PC-9 (cell line): ENCODE data around the gene OR5M3. TPM values are rescaled to one million over a fixed set of nuclear protein-coding genes. Genes with fewer than 3 reads are reported as not detected.

Experiments
- BruUV-seq: library from RNA; stranded (reverse); fragments of 400-500 nt; replicated peaks from 2 replicates; lab custom pipeline; 2021; lab: Mats Ljungman, UMichigan
- CTCF ChIA-PET: fragments of 300-600 bp; sonication (Branson Sonifier 250); formaldehyde crosslinking; loops from one replicate; lab custom pipeline; 2022; ENCODE audit warnings: antibody characterized with exemption; lab: Charles Lee
- POLR2A ChIA-PET: fragments of 300-600 bp; sonication (Branson Sonifier 250); formaldehyde crosslinking; loops from one replicate; lab custom pipeline; 2022; ENCODE audit warnings: antibody characterized with exemption; ENCODE audit not compliant: unreplicated experiment; lab: Charles Lee
- DNase-seq, 2 experiments: peaks; one replicate each; pipeline versions ENCODE4 v3.0.0 to v3.0.0-alpha.2; 2015 to 2022; ENCODE audit warnings: mixed read lengths in 1 of 2
- H2AFZ ChIP-seq: fragments of 200-600 bp; sonication (generic); 2 replicates; pipeline ENCODE4 v1.8.1; 2017; ENCODE audit warnings: antibody characterized with exemption
- H3F3A ChIP-seq: fragments of 200-600 bp; sonication (generic); 2 replicates; pipeline ENCODE4 v1.8.1; 2017; ENCODE audit warnings: antibody characterized with exemption, mild to moderate bottlenecking, low read depth; ENCODE audit not compliant: insufficient read depth
- H3K27ac ChIP-seq: fragments of 200-600 bp; sonication (generic); 2 replicates; pipeline ENCODE4 v1.6.1; 2016; ENCODE audit warnings: mixed run types
- H3K27me3 ChIP-seq: fragments of 200-600 bp; sonication (generic); 2 replicates; pipeline ENCODE4 v1.6.1; 2016; ENCODE audit warnings: low read depth, mixed run types; ENCODE audit not compliant: insufficient read depth
- H3K36me3 ChIP-seq: fragments of 200-600 bp; sonication (generic); 2 replicates; pipeline ENCODE4 v1.6.1; 2016; ENCODE audit warnings: low read depth, mixed run types
- H3K4me1 ChIP-seq: fragments of 200-600 bp; sonication (generic); replicated peaks from 2 replicates; pipeline ENCODE4 v1.6.1; 2016; ENCODE audit warnings: mixed run types; ENCODE audit not compliant: insufficient read depth
- H3K4me2 ChIP-seq: fragments of 200-600 bp; sonication (generic); 2 replicates; pipeline ENCODE4 v1.6.1; 2017; ENCODE audit warnings: mixed run types
- H3K4me3 ChIP-seq: fragments of 200-600 bp; sonication (generic); 2 replicates; pipeline ENCODE4 v1.6.1; 2016; ENCODE audit warnings: mixed run types
- H3K79me2 ChIP-seq: fragments of 200-600 bp; sonication (generic); 2 replicates; pipeline ENCODE4 v1.6.1; 2017; ENCODE audit warnings: low read depth, mixed run types
- H3K9me2 ChIP-seq: fragments of 200-600 bp; sonication (generic); 2 replicates; pipeline ENCODE4 v1.8.1; 2017; ENCODE audit warnings: mild to moderate bottlenecking; ENCODE audit not compliant: insufficient read depth
- H3K9me3 ChIP-seq: fragments of 200-600 bp; sonication (generic); 2 replicates; pipeline ENCODE4 v1.8.1; 2016; ENCODE audit warnings: low read depth; ENCODE audit not compliant: insufficient read depth
- H4K20me1 ChIP-seq: fragments of 200-600 bp; sonication (generic); 2 replicates; pipeline ENCODE4 v1.8.1; 2017; ENCODE audit not compliant: insufficient read depth
- EZH2 ChIP-seq: fragments of 200-600 bp; sonication (generic); IDR thresholded peaks from 2 replicates; pipeline ENCODE4 v1.8.0; 2017; ENCODE audit warnings: antibody characterized with exemption, low read depth
- intact Hi-C: fragments of 100-400 bp; cut with micrococcal nuclease; formaldehyde crosslinking; loops from one replicate; pipeline ENCODE4 v1.10.0; 2022; ENCODE audit not compliant: unreplicated experiment
- total RNA-seq: library from RNA; stranded (reverse); gene quantifications from 2 replicates; pipeline ENCODE4 v1.2.3, GENCODE V29; 2021
- TF ChIP-seq, protein P1 (sequence below): fragments of 200-600 bp; sonication (generic); conservative IDR thresholded peaks from 2 replicates; pipeline ENCODE4 v1.6.1; 2017; ENCODE audit warnings: mixed run types, antibody characterized with exemption, mild to moderate bottlenecking, moderate library complexity

Gene OR5M3
- total RNA-seq, 1 experiment from 2014 or later: not detected

- Histone ChIP-seq H3F3A (no peaks in the 10 kb centered on the region), H3K9me2 (no peaks in the 10 kb centered on the region), H3K4me3 (no peak overlapping the region), H3K36me3 (no peaks in the 10 kb centered on the region), H4K20me1 (no peaks in the 10 kb centered on the region; the same call in 1 of the 2 replicates), H3K9me3 (no peaks in the 10 kb centered on the region), H2AFZ (no peak overlapping the region), H3K4me2 (no peak overlapping the region), H3K79me2 (no peaks in the 10 kb centered on the region), H3K27me3 (no peaks in the 10 kb centered on the region), H3K4me1 (no peaks in the 10 kb centered on the region), H3K27ac (no peak overlapping the region)
- BruUV-seq: no TSS peak
- ChIA-PET POLR2A (no interaction called here), CTCF (no interaction called here)
- DNase-seq: no peak
- no peak for TF ChIP-seq EZH2
- intact Hi-C loops: no loop called here
These were observed 36.3 kb upstream of the OR5M3 start for GRCh38 chr11:56509439-56509838.

GRCh38 chr11:56497010-56497409 is 23.9 kb upstream of the OR5M3 start:
- CTCF ChIA-PET: no interaction called here
- no peaks in the 10 kb centered on the region for H3F3A ChIP-seq
- TF ChIP-seq, protein P1, sequence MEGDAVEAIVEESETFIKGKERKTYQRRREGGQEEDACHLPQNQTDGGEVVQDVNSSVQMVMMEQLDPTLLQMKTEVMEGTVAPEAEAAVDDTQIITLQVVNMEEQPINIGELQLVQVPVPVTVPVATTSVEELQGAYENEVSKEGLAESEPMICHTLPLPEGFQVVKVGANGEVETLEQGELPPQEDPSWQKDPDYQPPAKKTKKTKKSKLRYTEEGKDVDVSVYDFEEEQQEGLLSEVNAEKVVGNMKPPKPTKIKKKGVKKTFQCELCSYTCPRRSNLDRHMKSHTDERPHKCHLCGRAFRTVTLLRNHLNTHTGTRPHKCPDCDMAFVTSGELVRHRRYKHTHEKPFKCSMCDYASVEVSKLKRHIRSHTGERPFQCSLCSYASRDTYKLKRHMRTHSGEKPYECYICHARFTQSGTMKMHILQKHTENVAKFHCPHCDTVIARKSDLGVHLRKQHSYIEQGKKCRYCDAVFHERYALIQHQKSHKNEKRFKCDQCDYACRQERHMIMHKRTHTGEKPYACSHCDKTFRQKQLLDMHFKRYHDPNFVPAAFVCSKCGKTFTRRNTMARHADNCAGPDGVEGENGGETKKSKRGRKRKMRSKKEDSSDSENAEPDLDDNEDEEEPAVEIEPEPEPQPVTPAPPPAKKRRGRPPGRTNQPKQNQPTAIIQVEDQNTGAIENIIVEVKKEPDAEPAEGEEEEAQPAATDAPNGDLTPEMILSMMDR: no peak
- no peak for TF ChIP-seq EZH2
- no peaks in the 10 kb centered on the region for H3K79me2 ChIP-seq
- H3K9me3 ChIP-seq: no peaks in the 10 kb centered on the region
- intact Hi-C loops: no loop called here
- no peak overlapping the region for H2AFZ ChIP-seq
- no peak overlapping the region for H3K4me2 ChIP-seq
- peaks cover 20% of the 10 kb centered on the region for H3K27me3 ChIP-seq
- H3K4me3 ChIP-seq: no peak overlapping the region
- DNase-seq: no peak
- H3K36me3 ChIP-seq: no peaks in the 10 kb centered on the region
- POLR2A ChIA-PET: no interaction called here
- no TSS peak for BruUV-seq
- no peaks in the 10 kb centered on the region for H3K4me1 ChIP-seq
- H3K9me2 ChIP-seq: no peaks in the 10 kb centered on the region; the same call in 1 of the 2 replicates
- no peak overlapping the region for H3K27ac ChIP-seq
- no peaks in the 10 kb centered on the region for H4K20me1 ChIP-seq

DNA sequence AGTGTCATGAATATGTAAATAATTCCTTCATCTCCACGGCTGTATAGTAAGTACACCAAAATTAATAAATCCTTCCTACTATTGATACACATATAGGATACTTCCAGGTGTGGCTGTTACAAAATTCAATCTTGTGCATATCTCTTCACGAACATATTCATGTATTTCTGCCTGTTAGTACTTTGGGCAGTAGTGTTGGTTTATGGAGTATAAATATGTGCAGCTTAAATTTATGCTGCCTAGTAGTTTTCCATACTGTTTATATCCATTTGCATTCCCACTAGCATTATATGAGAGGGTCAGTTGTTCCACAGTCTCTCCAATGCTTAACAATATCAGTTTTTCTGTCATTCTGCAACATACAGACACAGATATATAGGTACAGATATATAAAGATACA is 22.0 kb upstream of the OR5M3 start:
- Histone ChIP-seq H3K4me2 (no peak overlapping the region), H3K9me2 (no peaks in the 10 kb centered on the region; the same call in 1 of the 2 replicates), H3K36me3 (no peaks in the 10 kb centered on the region), H3K79me2 (no peaks in the 10 kb centered on the region), H3F3A (no peaks in the 10 kb centered on the region), H3K4me3 (no peak overlapping the region), H3K4me1 (no peaks in the 10 kb centered on the region), H3K27ac (no peak overlapping the region), H4K20me1 (no peaks in the 10 kb centered on the region), H2AFZ (no peak overlapping the region), H3K27me3 (peaks cover 27% of the 10 kb centered on the region), H3K9me3 (no peaks in the 10 kb centered on the region)
- TF ChIP-seq EZH2: no peak
- TF ChIP-seq, protein P1: no peak
- CTCF ChIA-PET: no interaction called here
- DNase-seq: no peak
- POLR2A ChIA-PET: no interaction called here
- no TSS peak for BruUV-seq
- intact Hi-C loops: no loop called here

DNA sequence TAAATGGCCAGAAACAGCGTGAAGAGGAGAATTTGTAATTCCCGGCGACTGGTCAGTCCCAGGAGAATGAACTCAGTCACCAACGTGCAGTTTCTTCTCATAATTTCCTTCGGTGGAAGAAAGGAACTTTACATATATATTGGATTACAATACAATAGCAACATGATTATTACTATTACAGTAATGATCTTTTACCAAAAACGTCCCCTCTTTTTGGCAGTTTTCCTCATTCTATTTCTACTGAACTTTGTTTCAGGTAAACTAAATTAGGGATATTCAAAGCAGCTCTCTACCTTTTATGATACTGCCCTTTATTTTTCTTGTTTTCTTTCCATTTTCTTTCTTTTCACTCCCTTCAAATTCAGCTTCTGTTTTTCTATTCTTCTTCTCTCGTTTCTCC is 18.1 kb upstream of the OR5M3 start, which contains the start of gene OR5M8:
Gene OR5M8 (minus strand): TSS at position 101 of the 400 bp plus-strand sequence. CDS start 0 bp downstream, at position 101.
- peaks cover 17% of the 10 kb centered on the region for H3K27me3 ChIP-seq
- H3K79me2 ChIP-seq: no peaks in the 10 kb centered on the region
- no peak within 1 kb of the TSS for H3K4me3 ChIP-seq
- no peaks in the 10 kb centered on the region for H3K36me3 ChIP-seq
- H3K9me2 ChIP-seq: no peaks in the 10 kb centered on the region
- H3F3A ChIP-seq: no peaks in the 10 kb centered on the region
- ChIA-PET CTCF (no interaction called here), POLR2A (no interaction called here)
- H3K4me2 ChIP-seq: no peak within 1 kb of the TSS
- H2AFZ ChIP-seq: no peak within 1 kb of the TSS
- no peak for DNase-seq
- no peak within 1 kb of the TSS for H3K27ac ChIP-seq
- BruUV-seq: no TSS peak
- intact Hi-C loops: no loop called here
- no peaks in the 10 kb centered on the region for H4K20me1 ChIP-seq
- no peaks in the 10 kb centered on the region for H3K4me1 ChIP-seq
- TF ChIP-seq, protein P1: no peak
- no peak for TF ChIP-seq EZH2
- no peaks in the 10 kb centered on the region for H3K9me3 ChIP-seq
